HepG2 (cell line): ENCODE results near the gene SRC. TPM values are rescaled to one million over a fixed set of nuclear protein-coding genes. Genes with fewer than 3 reads are reported as not detected.

Experiments
- CBX2 ChIP-seq, 2 experiments: fragments of 200-600 bp in 1 of 2; sonication (generic); formaldehyde crosslinking in 1 of 2; IDR thresholded peaks; 2 replicates each; pipeline versions ENCODE4 v1.7.0 to v1.8.1; 2018 to 2022; ENCODE audit warnings: low read depth in 2 of 2, low read length in 1 of 2, mild to moderate bottlenecking in 1 of 2, missing genetic modification reagents in 1 of 2
- DRAP1 ChIP-seq: IDR thresholded peaks from 2 replicates; pipeline ENCODE4 v1.6.1; 2016; ENCODE audit warnings: missing genetic modification reagents, missing compliant biosample characterization
- KDM5B ChIP-seq: sonication (generic); formaldehyde crosslinking; IDR thresholded peaks from 2 replicates; pipeline ENCODE4 v1.4.0; 2020; ENCODE audit warnings: missing genetic modification reagents, mild to moderate bottlenecking, borderline replicate concordance
- MTA3 ChIP-seq: sonication (generic); formaldehyde crosslinking; IDR thresholded peaks from 2 replicates; pipeline ENCODE4 v1.4.0; 2020; ENCODE audit warnings: missing genetic modification reagents
- NCOR1 ChIP-seq: fragments of 200-600 bp; sonication (generic); IDR thresholded peaks from 2 replicates; pipeline ENCODE4 v1.7.0; 2017; ENCODE audit warnings: antibody characterized with exemption, low read length, borderline replicate concordance
- NFATC3 ChIP-seq: sonication (generic); formaldehyde crosslinking; IDR thresholded peaks from 2 replicates; pipeline ENCODE4 v1.5.1; 2020; ENCODE audit warnings: mild to moderate bottlenecking, missing genetic modification reagents
- NFIB ChIP-seq: sonication (generic); formaldehyde crosslinking; IDR thresholded peaks from 2 replicates; pipeline ENCODE4 v1.9.0; 2021; ENCODE audit warnings: missing genetic modification reagents, mild to moderate bottlenecking, borderline replicate concordance
- NPAS2 ChIP-seq: sonication (generic); formaldehyde crosslinking; IDR thresholded peaks from 2 replicates; pipeline ENCODE4 v1.8.0; 2022; ENCODE audit warnings: mild to moderate bottlenecking, missing genetic modification reagents, borderline replicate concordance
- POLR2A ChIP-seq, 2 experiments: IDR thresholded peaks; 2 replicates each; pipeline ENCODE4 v1.6.1; 2011; ENCODE audit warnings: low read depth in 2 of 2, low read length in 2 of 2, mild to moderate bottlenecking in 1 of 2, moderate library complexity in 1 of 2; ENCODE audit not compliant: insufficient read depth in 1 of 2
- PRMT3 ChIP-seq: sonication (generic); formaldehyde crosslinking; IDR thresholded peaks from 2 replicates; pipeline ENCODE4 v1.8.1; 2022; ENCODE audit warnings: low read depth, mild to moderate bottlenecking, moderate library complexity, missing genetic modification reagents, borderline replicate concordance
- RBFOX2 ChIP-seq: fragments of 200-400 bp; formaldehyde crosslinking; IDR thresholded peaks from 2 replicates; pipeline ENCODE4 v1.6.1; 2017; ENCODE audit warnings: low read depth, mild to moderate bottlenecking, low read length
- ZFP82 ChIP-seq: sonication (generic); formaldehyde crosslinking; IDR thresholded peaks from 2 replicates; pipeline ENCODE4 v1.5.1; 2020; ENCODE audit warnings: mild to moderate bottlenecking, missing genetic modification reagents, borderline replicate concordance
- ZHX1 ChIP-seq: sonication (generic); formaldehyde crosslinking; IDR thresholded peaks from 2 replicates; pipeline ENCODE4 v1.8.1; 2022; ENCODE audit warnings: low read depth, mild to moderate bottlenecking, missing genetic modification reagents
- ZNF256 ChIP-seq: sonication (generic); formaldehyde crosslinking; conservative IDR thresholded peaks from 2 replicates; pipeline ENCODE4 v1.4.0; 2020; ENCODE audit warnings: missing genetic modification reagents
- ZNF264 ChIP-seq: sonication (generic); formaldehyde crosslinking; IDR thresholded peaks from 2 replicates; pipeline ENCODE4 v1.4.0; 2020; ENCODE audit warnings: missing genetic modification reagents
- ZNF839 ChIP-seq: sonication (generic); formaldehyde crosslinking; IDR thresholded peaks from 2 replicates; pipeline ENCODE4 v1.4.0; 2020; ENCODE audit warnings: missing genetic modification reagents, mild to moderate bottlenecking, borderline replicate concordance
- polyA plus RNA-seq, 8 experiments: library from polyadenylated mRNA; depleted of rRNA in 3 of 8; stranded (reverse) in 7 of 8; unstranded in 1 of 8; fragments of >200 nt; fragmentation: Illumina TruSeq in 4 of 8; extraction: Trizol in 4 of 8; gene quantifications; 2 replicates each; pipeline versions ENCODE4 v1.2.1 to v1.2.3, GENCODE V29; 2011 to 2016; ENCODE audit warnings: low read depth in 4 of 8, missing spikeins in 1 of 8, mixed read lengths in 1 of 8; ENCODE audit not compliant: insufficient read depth in 1 of 8
- total RNA-seq, 5 experiments: library from RNA; depleted of rRNA; stranded (reverse); fragments of >200 nt; fragmentation: Illumina TruSeq; extraction: Trizol; gene quantifications; 2 replicates each; pipeline ENCODE4 v1.2.3, GENCODE V29; 2016; ENCODE audit warnings: low read depth in 1 of 5
- TF ChIP-seq, protein P1 (sequence below): sonication (generic); formaldehyde crosslinking; IDR thresholded peaks from 2 replicates; pipeline ENCODE4 v1.8.0; 2022; ENCODE audit warnings: missing genetic modification reagents, mild to moderate bottlenecking, borderline replicate concordance
- TF ChIP-seq, protein P2 (sequence below), 2 experiments: sonication (generic) in 1 of 2; formaldehyde crosslinking in 1 of 2; IDR thresholded peaks; 2 replicates each; pipeline versions ENCODE4 v1.6.1 to v1.9.0; 2014 to 2022; ENCODE audit warnings: antibody characterized with exemption in 1 of 2, borderline replicate concordance in 1 of 2, inconsistent platforms in 1 of 2, low read depth in 1 of 2, missing genetic modification reagents in 1 of 2

SRC gene
- total and polyA plus RNA-seq, 2 of the 13 experiments (the other 11 are each of a cell fraction or from before 2014, with no cell fraction given) = 54.7 to 192 TPM

DNA sequence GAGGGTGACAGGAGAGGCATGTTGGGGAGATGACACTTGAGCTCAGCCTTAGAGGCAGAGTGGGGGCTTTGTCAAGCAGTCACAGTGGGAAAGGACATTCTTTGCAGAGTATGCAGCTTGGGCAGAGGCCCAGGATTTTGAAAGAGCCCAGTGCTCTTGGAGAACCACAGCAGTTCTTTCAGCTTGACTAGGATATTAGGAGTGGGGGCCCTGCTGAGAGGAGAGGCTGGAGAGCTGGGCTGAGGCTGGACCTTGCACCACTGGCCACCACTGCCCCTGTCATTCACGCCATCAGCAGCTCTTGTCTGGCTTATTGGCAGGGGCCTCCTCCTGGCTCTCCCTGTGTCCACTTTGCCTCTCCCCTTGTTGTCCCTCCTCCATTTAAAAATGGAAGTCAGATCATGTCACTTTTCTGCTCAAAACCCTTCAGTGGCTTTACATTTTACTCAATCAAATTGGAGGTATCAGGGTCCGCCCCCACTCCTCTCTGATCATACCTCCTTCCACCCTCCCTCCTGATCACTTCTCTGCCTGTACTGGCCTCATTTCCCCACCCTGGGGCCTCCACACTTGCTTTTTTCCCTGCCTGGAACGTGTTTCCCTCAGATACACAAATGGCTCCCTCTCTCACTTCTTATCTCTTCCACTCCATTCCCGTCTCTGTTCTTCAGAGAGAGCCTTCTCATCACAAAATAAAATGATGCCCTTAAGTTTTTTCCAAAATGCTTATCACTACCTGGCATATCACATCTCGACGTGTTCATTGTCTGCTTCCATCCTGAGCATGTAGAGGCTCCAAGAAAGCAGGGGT, 46.0 kb upstream of the SRC start (continued):
- TF ChIP-seq RBFOX2 (no peak), PRMT3 (CRISPR knock-in tag) (no peak), POLR2A (IDR thresholded peaks at IDR 0.05; ENCODE audit: insufficient read depth in 1 of 2, low read depth in 2 of 2, low read length in 2 of 2) (no peak), ZNF264 (CRISPR knock-in tag) (peak; percentile 86), KDM5B (CRISPR knock-in tag) (peak; percentile 60; the same call in 1 of the 2 replicates), NPAS2 (no peak), NFIB (no peak), ZNF839 (CRISPR knock-in tag) (no peak), MTA3 (CRISPR knock-in tag) (no peak), NCOR1 (no peak), NFATC3 (CRISPR knock-in tag) (no peak), CBX2 (IDR thresholded peaks at IDR 0.05; ENCODE audit: low read depth, low read length) (no peak), CBX2 (CRISPR knock-in tag; IDR thresholded peaks at IDR 0.05; ENCODE audit: low read depth) (no peak), ZFP82 (CRISPR knock-in tag) (no peak), DRAP1 (CRISPR knock-in tag) (no peak), ZNF256 (CRISPR knock-in tag) (no peak), ZHX1 (CRISPR knock-in tag) (no peak; the same call in 1 of the 2 replicates)
- TF ChIP-seq, protein P1, sequence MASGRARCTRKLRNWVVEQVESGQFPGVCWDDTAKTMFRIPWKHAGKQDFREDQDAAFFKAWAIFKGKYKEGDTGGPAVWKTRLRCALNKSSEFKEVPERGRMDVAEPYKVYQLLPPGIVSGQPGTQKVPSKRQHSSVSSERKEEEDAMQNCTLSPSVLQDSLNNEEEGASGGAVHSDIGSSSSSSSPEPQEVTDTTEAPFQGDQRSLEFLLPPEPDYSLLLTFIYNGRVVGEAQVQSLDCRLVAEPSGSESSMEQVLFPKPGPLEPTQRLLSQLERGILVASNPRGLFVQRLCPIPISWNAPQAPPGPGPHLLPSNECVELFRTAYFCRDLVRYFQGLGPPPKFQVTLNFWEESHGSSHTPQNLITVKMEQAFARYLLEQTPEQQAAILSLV (CRISPR knock-in tag) = no peak
- TF ChIP-seq, protein P2, sequence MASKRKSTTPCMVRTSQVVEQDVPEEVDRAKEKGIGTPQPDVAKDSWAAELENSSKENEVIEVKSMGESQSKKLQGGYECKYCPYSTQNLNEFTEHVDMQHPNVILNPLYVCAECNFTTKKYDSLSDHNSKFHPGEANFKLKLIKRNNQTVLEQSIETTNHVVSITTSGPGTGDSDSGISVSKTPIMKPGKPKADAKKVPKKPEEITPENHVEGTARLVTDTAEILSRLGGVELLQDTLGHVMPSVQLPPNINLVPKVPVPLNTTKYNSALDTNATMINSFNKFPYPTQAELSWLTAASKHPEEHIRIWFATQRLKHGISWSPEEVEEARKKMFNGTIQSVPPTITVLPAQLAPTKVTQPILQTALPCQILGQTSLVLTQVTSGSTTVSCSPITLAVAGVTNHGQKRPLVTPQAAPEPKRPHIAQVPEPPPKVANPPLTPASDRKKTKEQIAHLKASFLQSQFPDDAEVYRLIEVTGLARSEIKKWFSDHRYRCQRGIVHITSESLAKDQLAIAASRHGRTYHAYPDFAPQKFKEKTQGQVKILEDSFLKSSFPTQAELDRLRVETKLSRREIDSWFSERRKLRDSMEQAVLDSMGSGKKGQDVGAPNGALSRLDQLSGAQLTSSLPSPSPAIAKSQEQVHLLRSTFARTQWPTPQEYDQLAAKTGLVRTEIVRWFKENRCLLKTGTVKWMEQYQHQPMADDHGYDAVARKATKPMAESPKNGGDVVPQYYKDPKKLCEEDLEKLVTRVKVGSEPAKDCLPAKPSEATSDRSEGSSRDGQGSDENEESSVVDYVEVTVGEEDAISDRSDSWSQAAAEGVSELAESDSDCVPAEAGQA (IDR thresholded peaks at IDR 0.05; ENCODE audit: low read depth) = no peak
- TF ChIP-seq, protein P2 (CRISPR knock-in tag; IDR thresholded peaks at IDR 0.05; ENCODE audit: borderline replicate concordance) = no peak
